HPDE6-E6E7 (cell line): ENCODE results near the gene TEAD4.

Experiments
- DNase-seq: peaks from one replicate; pipeline ENCODE4 v3.0.0; 2011; ENCODE audit warnings: missing footprints; ENCODE audit errors: extremely low spot score

Gene TEAD4

GRCh38 chr12:3002646-3003045 lies 43.4 kb downstream of the TEAD4 start:
- no peak for DNase-seq

- no peak for DNase-seq
Observed at GRCh38 chr12:3003357-3003992, 44.3 kb downstream of the TEAD4 start.

GRCh38 chr12:3004655-3005565 lies 45.7 kb downstream of the TEAD4 start:
- DNase-seq = no peak

GRCh38 chr12:3005736-3006135 lies 46.5 kb downstream of the TEAD4 start:
- no peak for DNase-seq

- DNase-seq = no peak
Observed at GRCh38 chr12:3009780-3010179, 50.6 kb downstream of the TEAD4 start.

GRCh38 chr12:3010214-3010930 lies 51.2 kb downstream of the TEAD4 start:
- DNase-seq = no peak

- DNase-seq = no peak
Observed at GRCh38 chr12:3012786-3013185, 53.6 kb downstream of the TEAD4 start.

GRCh38 chr12:3014641-3015040 lies 55.4 kb downstream of the TEAD4 start:
- no peak for DNase-seq

- DNase-seq = no peak
Observed at GRCh38 chr12:3015356-3015755, 56.2 kb downstream of the TEAD4 start.

- no peak for DNase-seq
Observed at GRCh38 chr12:3016191-3016590, 57.0 kb downstream of the TEAD4 start.

- DNase-seq = no peak
Observed at GRCh38 chr12:3017281-3017680, 58.1 kb downstream of the TEAD4 start.

- DNase-seq = no peak
Observed at GRCh38 chr12:3018284-3019004, 59.2 kb downstream of the TEAD4 start.

GRCh38 chr12:3019005-3019680 lies 59.9 kb downstream of the TEAD4 start:
- DNase-seq = no peak

GRCh38 chr12:3020399-3020798 lies 61.2 kb downstream of the TEAD4 start:
- DNase-seq = no peak

- no peak for DNase-seq
Observed at GRCh38 chr12:3020850-3021435, 61.7 kb downstream of the TEAD4 start.

- DNase-seq = no peak
Observed at GRCh38 chr12:3022411-3022810, 63.2 kb downstream of the TEAD4 start.

- DNase-seq = no peak
Observed at GRCh38 chr12:3022961-3023360, 63.8 kb downstream of the TEAD4 start.

GRCh38 chr12:3028108-3028507 lies 68.9 kb downstream of the TEAD4 start:
- DNase-seq = no peak

GRCh38 chr12:3030821-3031429 lies 71.7 kb downstream of the TEAD4 start:
- no peak for DNase-seq

- DNase-seq = no peak
Observed at GRCh38 chr12:3032161-3032560, 73.0 kb downstream of the TEAD4 start.
